Urinary bladder (tissue), 4 donors: ENCODE measurements around the gene RAPGEF5. TPM values are rescaled to one million over a fixed set of nuclear protein-coding genes. Genes with fewer than 3 reads are reported as not detected.
A peak's percentile ranks its signal among the peaks of the same experiment; 100 is the strongest.

Experiments used
- DNase-seq: peaks from one replicate; pipeline ENCODE4 v3.0.0-alpha.2; 2015; ENCODE audit errors: extremely low spot score
- H3K27ac ChIP-seq: one replicate; pipeline ENCODE4 v1.5.1; 2013; ENCODE audit warnings: low read depth, mild to moderate bottlenecking, moderate library complexity
- H3K36me3 ChIP-seq: one replicate; pipeline ENCODE4 v1.6.1; 2013; ENCODE audit warnings: mild to moderate bottlenecking, moderate library complexity; ENCODE audit not compliant: insufficient read depth
- H3K4me1 ChIP-seq: one replicate; pipeline ENCODE4 v1.6.1; 2013; ENCODE audit warnings: mild to moderate bottlenecking, moderate library complexity; ENCODE audit not compliant: insufficient read depth
- H3K4me3 ChIP-seq: one replicate; pipeline ENCODE4 v1.5.1; 2013; ENCODE audit warnings: low read depth, low read length
- WGBS: extraction: QIAGEN DNeasy Blood & Tissue Kit; methylation state at CpG from one replicate; pipeline ENCODE4 v1.1.7; 2013; 5-methylcytosine and 5-hydroxymethylcytosine counted together
- polyA plus RNA-seq: library from polyadenylated mRNA; stranded (reverse); fragments of 200-250 nt; gene quantifications from one replicate; pipeline ENCODE4 v1.2.3, GENCODE V29; 2013
- total RNA-seq: library from RNA; depleted of rRNA; stranded (reverse); fragments of >200 nt; gene quantifications from one replicate; pipeline ENCODE4 v1.2.3, GENCODE V29; 2014
- donor health status: healthy with polysubstance abuse.
- donor health status: healthy.

Gene RAPGEF5
- total and polyA plus RNA-seq, 2 donors: 12.6 to 99.1 TPM

- Histone ChIP-seq H3K4me1 (no peaks in the 10 kb centered on the region), H3K27ac (no peak overlapping the region), H3K4me3 (no peak overlapping the region), H3K36me3 (no peaks in the 10 kb centered on the region)
- DNase-seq: no peak
- 31% methylated on average over 13 of the region's 13 CpGs for WGBS
Observed at GRCh38 chr7:22393913-22394729, 37.2 kb upstream of the RAPGEF5 start.

DNA sequence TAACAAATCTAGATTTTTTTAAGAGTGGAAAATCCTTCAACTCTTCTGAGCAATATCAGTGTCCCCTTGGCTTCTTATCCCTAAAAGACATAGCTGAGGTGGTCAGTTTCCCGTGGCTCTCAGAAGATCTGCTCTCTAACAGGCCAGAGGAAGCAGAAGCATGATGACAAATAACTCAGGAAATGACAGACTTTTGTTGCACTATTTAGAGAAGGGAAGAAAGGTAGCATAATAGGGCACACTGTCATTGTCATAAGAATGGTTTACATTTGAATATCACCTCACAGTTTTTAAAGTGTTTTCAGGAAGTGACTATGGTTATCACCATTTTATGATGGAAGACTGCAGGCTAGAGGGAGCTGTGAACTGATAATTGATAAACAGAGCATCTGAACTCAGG, 33.6 kb upstream of the RAPGEF5 start:
- Histone ChIP-seq H3K4me3 (no peak overlapping the region), H3K36me3 (no peaks in the 10 kb centered on the region), H3K4me1 (peaks cover 1% of the 10 kb centered on the region), H3K27ac (no peak overlapping the region)
- no peak for DNase-seq
- WGBS: 55% methylated on average over 1 of the region's 1 CpG

DNA sequence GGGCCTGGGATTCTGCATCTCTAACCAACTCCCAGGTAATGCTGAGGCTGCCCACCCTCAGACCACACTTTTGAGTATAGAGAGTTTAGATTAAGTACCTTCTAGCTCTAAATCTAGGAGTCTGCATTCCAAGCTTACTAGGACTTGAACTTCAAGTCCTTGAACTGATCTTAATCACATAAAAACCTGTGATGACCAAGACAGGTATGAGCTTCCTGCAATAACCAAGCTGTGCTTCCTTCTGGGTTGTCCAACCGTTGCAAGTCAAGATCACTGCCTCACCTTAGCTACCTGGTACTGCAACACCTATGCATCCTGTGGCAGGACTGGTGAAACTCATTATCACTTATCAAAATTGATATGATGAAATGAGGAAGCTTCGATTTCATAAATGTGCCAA, 32.9 kb upstream of the RAPGEF5 start:
- 90% methylated on average over 2 of the region's 2 CpGs for WGBS
- no peak overlapping the region for H3K27ac ChIP-seq
- DNase-seq: no peak
- H3K4me3 ChIP-seq: no peak overlapping the region
- H3K4me1 ChIP-seq: peaks cover 1% of the 10 kb centered on the region
- no peaks in the 10 kb centered on the region for H3K36me3 ChIP-seq

- 54% methylated on average over 4 of the region's 4 CpGs for WGBS
Observed at GRCh38 chr7:22387583-22387982, 30.6 kb upstream of the RAPGEF5 start.

GRCh38 chr7:22386865-22387264, 29.9 kb upstream of the RAPGEF5 start:
- WGBS: 77% methylated on average over 1 of the region's 1 CpG

More at GRCh38 chr7:22387583-22387982, 30.6 kb upstream of the RAPGEF5 start:
- H3K4me1 ChIP-seq: peaks cover 1% of the 10 kb centered on the region
- H3K4me3 ChIP-seq: no peak overlapping the region
- no peak overlapping the region for H3K27ac ChIP-seq
- peak; percentile 39 for DNase-seq
- no peaks in the 10 kb centered on the region for H3K36me3 ChIP-seq

DNA sequence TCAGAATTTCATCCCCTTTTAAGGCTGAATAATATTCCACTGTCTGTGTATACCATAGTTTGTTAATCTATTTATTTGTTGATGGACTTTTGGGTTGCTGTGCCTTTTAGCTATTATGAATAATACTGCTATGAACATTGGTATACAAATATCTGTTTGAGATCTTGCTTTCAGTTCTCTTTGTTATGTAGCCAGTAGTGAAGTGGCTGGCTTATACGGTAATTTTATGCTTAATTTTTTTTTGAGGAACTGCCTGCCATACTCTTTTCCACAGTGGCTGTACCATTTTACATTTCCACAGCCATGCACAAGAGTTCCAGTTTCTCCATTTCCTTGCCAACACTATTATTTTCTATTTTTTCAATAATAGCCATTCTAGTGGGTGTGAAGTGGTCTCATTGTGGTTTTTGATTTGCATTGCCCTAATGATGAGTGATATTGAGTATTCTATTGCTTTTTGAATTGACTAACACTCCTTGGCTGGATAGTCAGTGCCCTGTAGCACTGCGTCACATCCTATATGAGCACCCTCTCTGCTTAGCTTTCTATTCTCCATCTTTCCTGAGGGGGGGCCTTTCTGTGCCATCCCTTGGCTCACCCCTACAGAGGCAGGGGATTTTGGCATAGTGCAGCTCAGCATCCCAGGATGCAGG, 29.4 kb upstream of the RAPGEF5 start:
- Histone ChIP-seq H3K4me1 (peaks cover 1% of the 10 kb centered on the region), H3K4me3 (no peak overlapping the region), H3K27ac (no peak overlapping the region), H3K36me3 (no peaks in the 10 kb centered on the region)
- WGBS: 96% methylated on average over 2 of the region's 2 CpGs
- DNase-seq: no peak

More at GRCh38 chr7:22386865-22387264, 29.9 kb upstream of the RAPGEF5 start:
- Histone ChIP-seq H3K4me1 (peaks cover 1% of the 10 kb centered on the region), H3K27ac (no peak overlapping the region), H3K36me3 (no peaks in the 10 kb centered on the region), H3K4me3 (no peak overlapping the region)
- DNase-seq: no peak

GRCh38 chr7:22385326-22385725, 28.4 kb upstream of the RAPGEF5 start:
- Histone ChIP-seq H3K27ac (no peak overlapping the region), H3K4me1 (peaks cover 2% of the 10 kb centered on the region), H3K4me3 (no peak overlapping the region), H3K36me3 (no peaks in the 10 kb centered on the region)
- no peak for DNase-seq
- WGBS: 85% methylated on average over 4 of the region's 4 CpGs

DNA sequence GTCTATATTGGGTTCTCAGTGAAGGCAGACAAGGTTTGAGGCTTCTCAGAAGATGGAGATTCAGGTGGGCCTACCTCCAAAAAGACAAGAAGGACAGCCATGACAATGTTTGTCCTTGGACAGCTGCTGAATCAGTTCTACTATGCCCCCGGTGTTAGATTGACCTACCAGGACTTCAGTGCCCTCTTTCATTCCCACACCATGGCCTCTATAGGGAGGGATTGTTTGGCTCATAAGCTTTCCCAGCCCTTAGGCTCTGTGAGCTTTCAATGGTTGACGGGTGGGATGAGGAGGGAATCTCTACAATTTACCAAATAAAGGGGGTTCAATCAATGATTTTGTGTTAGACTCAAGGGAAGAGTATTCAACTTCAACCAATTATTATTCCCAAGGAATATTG, 23.4 kb upstream of the RAPGEF5 start:
- no peak for DNase-seq
- no peak overlapping the region for H3K27ac ChIP-seq
- WGBS: 95% methylated on average over 2 of the region's 2 CpGs
- H3K36me3 ChIP-seq: no peaks in the 10 kb centered on the region
- H3K4me3 ChIP-seq: no peak overlapping the region
- H3K4me1 ChIP-seq: peaks cover 1% of the 10 kb centered on the region

GRCh38 chr7:22378199-22378980, 21.4 kb upstream of the RAPGEF5 start:
- Histone ChIP-seq H3K27ac (no peak overlapping the region), H3K36me3 (no peaks in the 10 kb centered on the region), H3K4me1 (peaks cover 1% of the 10 kb centered on the region), H3K4me3 (no peak overlapping the region)
- no peak for DNase-seq
- WGBS: 76% methylated on average over 7 of the region's 7 CpGs

GRCh38 chr7:22377703-22378102, 20.7 kb upstream of the RAPGEF5 start:
- H3K36me3 ChIP-seq: no peaks in the 10 kb centered on the region
- peaks cover 1% of the 10 kb centered on the region for H3K4me1 ChIP-seq
- H3K4me3 ChIP-seq: no peak overlapping the region
- DNase-seq: no peak
- 65% methylated on average over 2 of the region's 2 CpGs for WGBS
- no peak overlapping the region for H3K27ac ChIP-seq

- Histone ChIP-seq H3K27ac (no peak overlapping the region), H3K4me1 (no peaks in the 10 kb centered on the region), H3K4me3 (no peak overlapping the region), H3K36me3 (no peaks in the 10 kb centered on the region)
- no peak for DNase-seq
- 86% methylated on average over 2 of the region's 2 CpGs for WGBS
Observed at GRCh38 chr7:22375359-22376048, 18.6 kb upstream of the RAPGEF5 start.

GRCh38 chr7:22373911-22374310, 17.0 kb upstream of the RAPGEF5 start:
- no peak overlapping the region for H3K27ac ChIP-seq
- 62% methylated on average over 2 of the region's 2 CpGs for WGBS
- no peaks in the 10 kb centered on the region for H3K4me1 ChIP-seq
- no peak for DNase-seq
- H3K36me3 ChIP-seq: no peaks in the 10 kb centered on the region
- no peak overlapping the region for H3K4me3 ChIP-seq

GRCh38 chr7:22373388-22373787, 16.4 kb upstream of the RAPGEF5 start:
- no peak overlapping the region for H3K4me3 ChIP-seq
- H3K4me1 ChIP-seq: no peaks in the 10 kb centered on the region
- 35% methylated on average over 3 of the region's 3 CpGs for WGBS
- no peak for DNase-seq
- no peaks in the 10 kb centered on the region for H3K36me3 ChIP-seq
- no peak overlapping the region for H3K27ac ChIP-seq
